Ovary (tissue), 9 donors: Measurements from ENCODE around the gene LIN52. TPM values are rescaled to one million over a fixed set of nuclear protein-coding genes. Genes with fewer than 3 reads are reported as not detected.

Experiments used
- DNase-seq, 5 donors: peaks; one replicate each; pipeline ENCODE4 v3.0.0-alpha.2; 2019 to 2020
- H3K27ac ChIP-seq, 2 donors: fragments of 200-600 bp; one replicate each; pipeline versions ENCODE4 v1.5.1 to v1.8.0; 2019 to 2022
- H3K27me3 ChIP-seq: fragments of 200-600 bp; one replicate; pipeline ENCODE4 v1.8.0; 2022
- H3K36me3 ChIP-seq: fragments of 200-600 bp; sonication (generic); one replicate; pipeline ENCODE4 v1.5.1; 2019
- H3K4me1 ChIP-seq: one replicate; pipeline ENCODE4 v1.8.1; 2013; ENCODE audit warnings: mild to moderate bottlenecking, moderate library complexity; ENCODE audit not compliant: insufficient read depth
- H3K4me3 ChIP-seq: fragments of 200-600 bp; sonication (generic); one replicate; pipeline ENCODE4 v1.5.1; 2017
- H3K9me3 ChIP-seq, 2 donors: fragments of 200-600 bp in 1 of 2; sonication (generic) in 1 of 2; one replicate each; pipeline versions ENCODE4 v1.5.1 to v1.8.1; 2013 to 2019; ENCODE audit warnings: mild to moderate bottlenecking in 1 of 2, moderate library complexity in 1 of 2
- EP300 ChIP-seq: sonication (generic); formaldehyde crosslinking; IDR thresholded peaks from one replicate; pipeline ENCODE4 v1.6.1; 2017; ENCODE audit warnings: antibody characterized with exemption
- POLR2A ChIP-seq: fragments of 450-650 bp; IDR thresholded peaks from one replicate; pipeline ENCODE4 v1.6.1; 2017; ENCODE audit warnings: antibody characterized with exemption, mild to moderate bottlenecking, moderate library complexity
- WGBS, 3 donors: extraction: QIAGEN DNeasy Blood & Tissue Kit in 1 of 3; methylation state at CpG; one replicate each; pipeline versions ENCODE4 v1.1.5 to v1.1.7; 2013 to 2017; 5-methylcytosine and 5-hydroxymethylcytosine counted together
- intact Hi-C, 4 donors: fragments of 100-400 bp; cut with DNase I; formaldehyde crosslinking; loops; one replicate each; pipeline versions ENCODE4 v1.11.0 to v1.15.1; 2022 to 2023
- polyA plus RNA-seq, 2 donors: library from polyadenylated mRNA; stranded (reverse); fragments of 200-250 nt in 1 of 2; fragments of 350-450 nt in 1 of 2; fragmentation: Illumina TruSeq in 1 of 2; extraction: RNeasy Lipid Tissue Mini Kit (QIAGEN cat#74804) in 1 of 2; gene quantifications; one replicate each; pipeline ENCODE4 v1.2.3, GENCODE V29; 2013 to 2014
- total RNA-seq, 7 donors: library from RNA; depleted of rRNA in 2 of 7; stranded (reverse); fragments of >200 nt in 2 of 7; fragmentation: NEBNext Ultra II Directional in 3 of 7; extraction: Animal tissue kit (Norgen Biotek cat#: 25700) in 3 of 7; gene quantifications; one replicate each; pipeline versions ENCODE4 v1.1.0 to v1.2.4, GENCODE V29; 2016 to 2023
- TF ChIP-seq, protein P1 (sequence below), 3 donors: fragments of 450-650 bp in 2 of 3; fragments of 200-600 bp in 1 of 3; IDR thresholded peaks; one replicate each; pipeline versions ENCODE4 v1.5.1 to v1.8.0; 2016 to 2022; ENCODE audit warnings: antibody characterized with exemption in 3 of 3, mild to moderate bottlenecking in 1 of 3
- donor health status: DM: no; HTN: no; CAD: no; lungs with moderate emphysema.
- donor health status: DM: no; HTN: no; CAD: no.
- donor health status: Bipolar disorder and iron deficiency.
- donor health status: DM: yes; HTN: yes; CAD: no.
- donor health status: DM: no; HTN: no; CAD: no.
- donor health status: DM: yes; HTN: yes; CAD: no.

LIN52 gene
- total and polyA plus RNA-seq, 9 donors, result 8.6 to 12.5 (median 10.0) TPM

DNA sequence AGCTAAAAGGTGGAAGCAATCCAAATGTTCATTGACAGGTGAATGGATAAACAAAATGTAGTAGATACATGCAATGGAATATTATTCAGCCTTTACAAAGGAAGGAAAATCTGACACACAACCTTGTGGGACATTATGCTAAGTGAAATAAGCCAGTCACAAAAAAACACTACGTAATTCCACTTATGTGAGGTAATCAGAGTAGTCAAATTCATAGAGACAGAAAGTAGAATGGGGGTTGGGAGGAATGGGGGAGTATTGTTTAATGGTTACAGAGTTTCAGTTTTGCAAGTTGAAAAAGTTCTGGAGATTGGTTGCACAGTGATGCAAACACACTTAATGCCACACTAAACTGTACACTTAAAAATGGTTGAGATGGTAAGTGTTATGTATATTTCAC is 62.8 kb downstream of the LIN52 start:
- Histone ChIP-seq H3K4me3 (no peak overlapping the region), H3K9me3 (no peaks in the 10 kb centered on the region), H3K27me3 (no peaks in the 10 kb centered on the region), H3K36me3 (no peaks in the 10 kb centered on the region), H3K4me1 (no peaks in the 10 kb centered on the region), H3K27ac (no peak overlapping the region)
- WGBS, 3 donors, result 92 to 96% (median 95%) methylated on average over 1 of the region's 1 CpG
- no peak for DNase-seq
- intact Hi-C loops, result no loop called here
- TF ChIP-seq POLR2A (no peak), EP300 (no peak)
- TF ChIP-seq, protein P1, sequence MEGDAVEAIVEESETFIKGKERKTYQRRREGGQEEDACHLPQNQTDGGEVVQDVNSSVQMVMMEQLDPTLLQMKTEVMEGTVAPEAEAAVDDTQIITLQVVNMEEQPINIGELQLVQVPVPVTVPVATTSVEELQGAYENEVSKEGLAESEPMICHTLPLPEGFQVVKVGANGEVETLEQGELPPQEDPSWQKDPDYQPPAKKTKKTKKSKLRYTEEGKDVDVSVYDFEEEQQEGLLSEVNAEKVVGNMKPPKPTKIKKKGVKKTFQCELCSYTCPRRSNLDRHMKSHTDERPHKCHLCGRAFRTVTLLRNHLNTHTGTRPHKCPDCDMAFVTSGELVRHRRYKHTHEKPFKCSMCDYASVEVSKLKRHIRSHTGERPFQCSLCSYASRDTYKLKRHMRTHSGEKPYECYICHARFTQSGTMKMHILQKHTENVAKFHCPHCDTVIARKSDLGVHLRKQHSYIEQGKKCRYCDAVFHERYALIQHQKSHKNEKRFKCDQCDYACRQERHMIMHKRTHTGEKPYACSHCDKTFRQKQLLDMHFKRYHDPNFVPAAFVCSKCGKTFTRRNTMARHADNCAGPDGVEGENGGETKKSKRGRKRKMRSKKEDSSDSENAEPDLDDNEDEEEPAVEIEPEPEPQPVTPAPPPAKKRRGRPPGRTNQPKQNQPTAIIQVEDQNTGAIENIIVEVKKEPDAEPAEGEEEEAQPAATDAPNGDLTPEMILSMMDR (IDR thresholded peaks at IDR 0.05), result no peak

- intact Hi-C loops, result no loop called here
- WGBS, 3 donors, result 80 to 99% (median 97%) methylated on average over 2 of the region's 2 CpGs
These were observed 63.9 kb downstream of the LIN52 start for GRCh38 chr14:74148705-74149104.

GRCh38 chr14:74155287-74155686 is 70.5 kb downstream of the LIN52 start:
- WGBS, 3 donors, result 72 to 79% (median 75%) methylated on average over 6 of the region's 6 CpGs
- Histone ChIP-seq H3K36me3 (no peaks in the 10 kb centered on the region), H3K9me3 (no peaks in the 10 kb centered on the region), H3K27me3 (no peaks in the 10 kb centered on the region), H3K27ac (no peak overlapping the region), H3K4me3 (no peak overlapping the region), H3K4me1 (no peaks in the 10 kb centered on the region)
- TF ChIP-seq EP300 (no peak), POLR2A (no peak)
- TF ChIP-seq, protein P1 (IDR thresholded peaks at IDR 0.05), result no peak
- intact Hi-C loops, result no loop called here
- DNase-seq, result no peak

More at GRCh38 chr14:74148705-74149104, 63.9 kb downstream of the LIN52 start:
- H3K4me1 ChIP-seq, result no peaks in the 10 kb centered on the region
- no peaks in the 10 kb centered on the region for H3K27me3 ChIP-seq
- H3K4me3 ChIP-seq, result no peak overlapping the region
- no peaks in the 10 kb centered on the region for H3K36me3 ChIP-seq
- H3K9me3 ChIP-seq, result no peaks in the 10 kb centered on the region
- TF ChIP-seq POLR2A, result no peak
- no peak for TF ChIP-seq EP300
- DNase-seq, result no peak
- no peak overlapping the region for H3K27ac ChIP-seq

DNA sequence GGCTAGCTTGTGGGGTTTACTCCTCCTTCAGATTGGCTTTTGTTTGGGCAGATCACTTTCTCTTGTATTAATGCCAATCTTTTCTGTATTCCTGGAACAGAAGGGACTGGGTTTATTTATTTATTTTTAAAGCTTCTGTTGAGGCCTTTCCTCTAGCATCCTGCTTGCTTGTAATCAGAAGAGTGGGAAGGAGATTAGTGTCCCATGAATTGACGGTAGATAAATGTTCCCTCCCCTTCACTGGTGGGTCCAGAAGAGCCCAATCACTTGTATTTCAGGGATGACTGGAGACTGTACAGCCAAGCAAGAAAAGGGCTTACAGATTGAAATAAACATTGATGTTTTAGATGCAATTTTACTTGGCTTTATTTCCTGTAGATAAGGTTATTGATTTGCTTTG is 71.0 kb downstream of the LIN52 start:
- Histone ChIP-seq H3K4me3 (no peak overlapping the region), H3K27ac (no peak overlapping the region), H3K4me1 (no peaks in the 10 kb centered on the region), H3K27me3 (no peaks in the 10 kb centered on the region), H3K36me3 (no peaks in the 10 kb centered on the region), H3K9me3 (no peaks in the 10 kb centered on the region)
- intact Hi-C loops, result no loop called here
- WGBS, 3 donors, result 61 to 70% (median 66%) methylated on average over 1 of the region's 1 CpG
- no peak for DNase-seq
- TF ChIP-seq, protein P1 (IDR thresholded peaks at IDR 0.05), result no peak
- TF ChIP-seq EP300 (no peak), POLR2A (no peak)

DNA sequence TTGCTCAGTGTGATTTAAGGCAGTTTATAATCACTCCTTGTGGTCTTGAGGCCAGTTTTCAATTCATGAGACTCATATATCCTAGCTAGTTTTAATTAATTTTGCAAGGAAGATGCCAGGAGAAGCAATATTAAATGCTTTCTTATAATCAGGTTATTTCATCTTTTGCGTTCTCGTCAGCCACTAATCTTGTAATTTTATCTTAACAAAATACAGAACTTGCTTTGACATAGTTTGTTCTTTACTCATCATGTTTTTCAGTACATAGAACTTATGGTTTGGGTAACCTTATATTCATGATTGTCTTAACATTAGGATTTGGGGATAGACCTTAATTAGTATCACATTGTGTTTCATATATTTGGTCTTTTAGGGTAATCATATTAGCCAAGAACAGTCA is 76.0 kb downstream of the LIN52 start:
- TF ChIP-seq, protein P1 (IDR thresholded peaks at IDR 0.05), result no peak
- no peak for TF ChIP-seq EP300
- TF ChIP-seq POLR2A, result no peak
- intact Hi-C loops, result no loop called here
- Histone ChIP-seq H3K4me3 (no peak overlapping the region), H3K4me1 (no peaks in the 10 kb centered on the region), H3K36me3 (no peaks in the 10 kb centered on the region), H3K27me3 (no peaks in the 10 kb centered on the region), H3K9me3 (no peaks in the 10 kb centered on the region), H3K27ac (no peak overlapping the region)
- DNase-seq, result no peak
- WGBS, 3 donors, result 73 to 100% (median 97%) methylated on average over 2 of the region's 2 CpGs
